Panc1 (cell line): Measurements from ENCODE around the gene SLIT3. TPM values are rescaled to one million over a fixed set of nuclear protein-coding genes. Genes with fewer than 3 reads are reported as not detected.

Source experiments
- ATAC-seq: fragments of 200-7000 bp; cut with Tn5 transposase; 2 replicates; pipeline ENCODE4 v1.9.1; 2020; ENCODE audit warnings: mild to moderate bottlenecking, moderate library complexity
- BruUV-seq: library from RNA; stranded (reverse); fragments of 400-500 nt; replicated peaks from 2 replicates; lab custom pipeline; 2021; lab: Mats Ljungman, UMichigan
- CTCF ChIA-PET: fragments of 300-600 bp; sonication (Branson Sonifier 250); formaldehyde crosslinking; loops from one replicate; lab custom pipeline; 2022; ENCODE audit warnings: antibody characterized with exemption; lab: Charles Lee
- POLR2A ChIA-PET: fragments of 300-600 bp; sonication (Branson Sonifier 250); formaldehyde crosslinking; loops from one replicate; lab custom pipeline; 2022; ENCODE audit warnings: antibody characterized with exemption; lab: Charles Lee
- DNase-seq: peaks from one replicate; pipeline ENCODE4 v3.0.0-alpha.2; 2010; ENCODE audit warnings: low read depth, low spot score
- H3K27ac ChIP-seq: 2 replicates; pipeline ENCODE4 v1.5.1; 2011; ENCODE audit warnings: mild to moderate bottlenecking, low read length, inconsistent platforms
- H3K27me3 ChIP-seq: fragments of 200-500 bp; sonication (Bioruptor generic); 2 replicates; pipeline ENCODE4 v1.6.0; 2014; ENCODE audit warnings: low read length, inconsistent platforms; ENCODE audit not compliant: control insufficient read depth, insufficient read depth
- H3K36me3 ChIP-seq: fragments of 200-500 bp; sonication (Bioruptor generic); 2 replicates; pipeline ENCODE4 v1.5.1; 2014; ENCODE audit warnings: inconsistent platforms, mild to moderate bottlenecking, low read length, moderate library complexity; ENCODE audit not compliant: control insufficient read depth, insufficient read depth
- H3K4me1 ChIP-seq: 2 replicates; pipeline ENCODE4 v1.5.1; 2011; ENCODE audit warnings: inconsistent platforms, mild to moderate bottlenecking, low read length, moderate library complexity; ENCODE audit not compliant: control insufficient read depth, insufficient read depth
- H3K4me3 ChIP-seq, 2 experiments: 2 replicates each; pipeline ENCODE4 v1.5.1; 2011 to 2012; ENCODE audit warnings: low read depth in 2 of 2, low read length in 2 of 2, mild to moderate bottlenecking in 2 of 2, inconsistent platforms in 1 of 2, moderate library complexity in 1 of 2
- H3K9me3 ChIP-seq: fragments of 200-500 bp; sonication (Bioruptor generic); 2 replicates; pipeline ENCODE4 v1.5.1; 2014; ENCODE audit warnings: low read depth, mild to moderate bottlenecking, inconsistent platforms, low read length, moderate library complexity; ENCODE audit not compliant: control insufficient read depth, insufficient read depth
- CTCF ChIP-seq: fragments of 450-650 bp; IDR thresholded peaks from 2 replicates; pipeline ENCODE4 v1.5.1; 2017; ENCODE audit warnings: mild to moderate bottlenecking
- POLR2AphosphoS5 ChIP-seq: IDR thresholded peaks from 2 replicates; pipeline ENCODE4 v1.6.1; 2012; ENCODE audit warnings: mild to moderate bottlenecking, low read depth, low read length, moderate library complexity
- REST ChIP-seq, 2 experiments: IDR thresholded peaks; 2 replicates each; pipeline ENCODE4 v1.6.1; 2011 to 2012; ENCODE audit warnings: low read depth in 2 of 2, control low read depth in 1 of 2, low read length in 1 of 2, mild to moderate bottlenecking in 1 of 2, moderate library complexity in 1 of 2; ENCODE audit not compliant: insufficient read depth in 1 of 2
- SIN3A ChIP-seq: IDR thresholded peaks from 2 replicates; pipeline ENCODE4 v1.6.1; 2012; ENCODE audit warnings: low read depth, mild to moderate bottlenecking, low read length, moderate library complexity, borderline replicate concordance; ENCODE audit not compliant: insufficient read depth
- TCF7L2 ChIP-seq: IDR thresholded peaks from 2 replicates; pipeline ENCODE4 v1.6.1; 2011; ENCODE audit warnings: mild to moderate bottlenecking, low read depth, low read length, inconsistent platforms
- in situ Hi-C: cut with HindIII; loops from 2 replicates; pipeline ENCODE4 v1.10.0; 2016; ENCODE audit warnings: low sequenced_read_pairs, low pct_unique_long_range_greater_than_20kb
- intact Hi-C: fragments of 100-400 bp; cut with micrococcal nuclease; formaldehyde crosslinking; loops from one replicate; pipeline ENCODE4 v1.10.0; 2022; ENCODE audit not compliant: unreplicated experiment
- total RNA-seq: library from RNA; stranded (reverse); gene quantifications from one replicate; pipeline ENCODE4 v1.2.1, GENCODE V29; 2021; ENCODE audit not compliant: unreplicated experiment

SLIT3 gene
- total RNA-seq, 1 experiment from 2014 or later, result 26.4 TPM

- ATAC-seq, result no peak
- H3K27ac ChIP-seq, result no peak overlapping the region
- H3K9me3 ChIP-seq, result no peaks in the 10 kb centered on the region
- no peaks in the 10 kb centered on the region for H3K4me1 ChIP-seq
- H3K27me3 ChIP-seq, result no peaks in the 10 kb centered on the region
- CTCF ChIA-PET, result no interaction called here
- no peak overlapping the region for H3K4me3 ChIP-seq
- intact Hi-C loops (no loop called here), in situ Hi-C loops (no loop called here)
- no TSS peak for BruUV-seq
- H3K36me3 ChIP-seq, result no peaks in the 10 kb centered on the region
- POLR2A ChIA-PET, result no interaction called here
- TF ChIP-seq SIN3A (no peak), TCF7L2 (no peak), CTCF (no peak), POLR2AphosphoS5 (no peak), REST (IDR thresholded peaks at IDR 0.05; ENCODE audit: insufficient read depth in 1 of 2, low read depth in 2 of 2, low read length in 1 of 2) (no peak)
- no peak for DNase-seq
Measured at GRCh38 chr5:168951769-168952168, 349.2 kb downstream of the SLIT3 start.

GRCh38 chr5:168951356-168951755, 349.6 kb downstream of the SLIT3 start:
- no peak for DNase-seq
- in situ Hi-C loops, result no loop called here

More at GRCh38 chr5:168951356-168951755, 349.6 kb downstream of the SLIT3 start:
- Histone ChIP-seq H3K4me1 (no peaks in the 10 kb centered on the region), H3K27ac (no peak overlapping the region), H3K9me3 (no peaks in the 10 kb centered on the region), H3K4me3 (no peak overlapping the region), H3K36me3 (no peaks in the 10 kb centered on the region), H3K27me3 (no peaks in the 10 kb centered on the region)
- BruUV-seq, result no TSS peak
- intact Hi-C loops, result no loop called here
- no peak for ATAC-seq
- TF ChIP-seq POLR2AphosphoS5 (no peak), SIN3A (no peak), TCF7L2 (no peak), REST (IDR thresholded peaks at IDR 0.05; ENCODE audit: insufficient read depth in 1 of 2, low read depth in 2 of 2, low read length in 1 of 2) (no peak), CTCF (no peak)
- CTCF ChIA-PET, result no interaction called here
- POLR2A ChIA-PET, result no interaction called here
